NCI-H2107 treated with DMSO at 0.1 percent for 48 hours (cell line): ENCODE results near the gene MRM2.

Source experiments
- DNase-seq: peaks from one replicate; lab custom pipeline; 2025; ENCODE audit not compliant: unreplicated experiment; lab: John Stamatoyannopoulos, UW

MRM2 gene

DNA sequence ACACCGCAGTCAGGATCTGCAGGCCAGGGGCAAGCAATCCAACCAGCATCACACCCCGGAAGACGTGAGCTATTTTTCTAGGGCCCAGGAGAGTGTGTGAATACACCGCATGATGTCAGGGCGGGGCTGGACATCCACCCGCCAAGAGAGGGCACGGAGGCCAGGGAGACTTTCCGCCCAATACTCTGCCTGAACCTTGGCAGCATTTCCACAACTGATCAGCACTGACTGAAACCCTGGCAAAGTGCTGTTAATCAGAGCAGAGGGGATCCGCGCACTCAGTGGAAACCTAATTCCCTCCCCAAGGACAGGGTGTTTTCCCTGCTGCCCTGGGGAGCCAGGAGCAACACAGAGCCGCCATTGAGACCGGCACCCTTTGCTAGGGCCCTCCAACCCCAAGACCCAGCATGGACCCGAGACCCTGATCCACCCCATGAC lies 17.5 kb downstream of the MRM2 start:
- DNase-seq, result no peak

DNA sequence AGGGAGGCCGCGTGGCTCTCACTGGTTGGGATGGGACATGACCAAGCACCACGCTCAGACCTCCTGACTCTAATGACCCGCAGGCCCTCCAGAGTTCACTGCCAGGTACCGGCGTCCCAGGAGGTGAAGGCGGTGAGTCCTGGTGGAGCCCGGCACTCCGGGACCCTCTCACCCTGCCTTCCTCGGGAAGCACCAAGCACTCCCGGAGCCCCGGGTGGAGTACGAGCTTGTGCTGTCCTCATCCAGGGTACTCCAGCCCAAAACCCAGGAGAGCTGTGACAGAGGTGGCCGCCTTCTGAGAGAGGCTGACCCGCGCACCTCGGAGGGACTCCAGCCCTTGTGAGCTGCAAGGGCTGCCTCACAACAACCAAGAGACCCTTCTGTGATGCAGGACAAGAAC lies 18.7 kb downstream of the MRM2 start:
- no peak for DNase-seq

DNA sequence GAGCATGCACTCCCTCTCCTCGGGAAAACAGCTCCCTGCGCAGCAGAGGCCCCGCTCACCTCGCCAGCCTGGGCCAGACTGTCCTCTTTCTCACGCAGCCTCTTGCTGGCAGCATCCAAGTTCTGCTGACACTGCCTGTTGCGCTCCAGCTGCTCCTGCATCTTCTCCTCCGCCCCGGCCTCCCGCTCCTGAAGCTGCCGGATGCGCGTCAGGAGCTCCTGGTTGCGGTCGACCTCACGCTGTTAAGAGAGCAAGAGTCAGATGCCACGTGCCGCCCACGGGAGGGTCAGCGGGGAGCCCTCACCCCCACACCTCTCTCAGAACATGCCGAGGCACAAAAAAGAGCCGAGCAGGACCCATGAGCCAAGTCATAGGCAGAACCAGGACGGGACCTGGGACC lies 19.5 kb downstream of the MRM2 start:
- no peak for DNase-seq

DNA sequence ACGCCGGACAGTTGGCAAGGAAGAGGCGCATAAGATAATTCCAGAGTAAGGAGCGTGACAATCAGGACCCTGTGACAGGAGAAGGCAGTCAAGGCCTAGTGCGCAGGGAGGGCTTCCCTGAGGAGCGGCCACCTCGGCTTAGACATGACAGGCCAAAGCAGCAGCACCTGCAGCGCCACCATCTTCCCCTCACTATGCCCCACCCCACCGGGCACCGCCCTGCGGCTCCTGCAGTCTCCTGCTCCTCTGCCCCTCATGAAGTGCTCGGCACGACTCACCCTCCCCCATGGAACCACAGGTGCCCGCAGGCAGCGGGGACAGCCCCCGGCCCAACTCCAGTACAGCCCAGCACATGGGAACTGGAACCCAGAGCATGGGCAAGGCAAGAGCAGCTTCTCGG lies 21.1 kb downstream of the MRM2 start:
- DNase-seq, result no peak

DNA sequence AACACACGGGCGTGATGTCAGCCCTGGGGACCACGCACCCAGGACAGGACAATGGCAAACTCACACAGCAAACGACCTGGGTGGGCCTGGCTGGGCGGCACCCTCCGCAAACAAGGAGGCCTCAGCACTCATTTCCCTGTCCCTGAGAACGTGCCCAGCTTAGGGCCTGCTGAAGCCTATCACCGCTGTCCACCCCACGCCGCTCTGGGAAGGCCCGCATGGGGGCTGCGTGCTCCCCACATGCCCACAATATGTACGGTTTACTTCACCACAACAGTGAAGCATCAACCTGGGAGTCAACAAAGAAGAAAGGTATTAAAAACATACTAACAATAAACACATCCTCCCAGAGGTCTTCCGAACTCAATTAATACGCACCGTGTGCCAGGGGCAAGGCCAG lies 21.5 kb downstream of the MRM2 start:
- DNase-seq, result no peak

DNA sequence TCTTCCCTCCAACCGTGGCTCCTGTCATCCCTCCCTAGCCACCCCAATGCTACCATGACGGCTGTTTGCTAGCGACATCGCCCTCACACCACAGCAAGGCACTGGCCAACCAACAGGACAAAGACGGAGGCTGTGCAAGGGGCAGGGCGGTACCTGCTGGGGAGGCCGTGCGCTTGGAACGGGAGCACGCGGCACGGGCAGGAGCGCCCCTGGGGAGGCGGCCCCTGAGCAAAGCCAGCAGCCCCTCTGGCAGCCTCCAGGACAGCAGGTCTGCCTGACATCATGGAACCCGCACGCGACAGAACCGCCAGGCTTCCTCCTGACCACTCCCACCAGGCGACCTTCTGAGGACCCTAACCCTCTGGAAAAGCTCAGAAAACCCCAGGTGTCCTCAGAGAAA lies 22.0 kb downstream of the MRM2 start:
- no peak for DNase-seq

DNA sequence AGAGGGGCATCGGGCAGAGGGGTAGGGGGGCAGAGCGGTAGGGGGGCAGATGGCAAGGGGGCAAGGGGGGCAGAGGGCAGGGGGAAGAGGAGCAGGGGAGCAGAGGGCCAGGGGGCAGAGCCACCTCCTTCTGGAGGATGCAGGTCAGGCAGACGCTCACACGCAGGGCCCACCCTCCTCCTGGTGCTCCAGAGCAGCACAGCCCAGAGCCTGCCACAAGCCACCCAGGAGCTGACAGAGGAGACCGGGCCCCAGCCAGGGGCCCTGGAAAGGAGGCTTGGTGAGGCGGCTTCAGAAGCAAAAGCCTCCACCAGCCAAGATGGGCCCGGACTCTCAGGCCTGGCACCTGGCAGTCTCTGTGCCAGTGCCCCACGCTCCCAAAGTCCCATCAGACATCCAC lies 22.4 kb downstream of the MRM2 start:
- DNase-seq, result no peak

DNA sequence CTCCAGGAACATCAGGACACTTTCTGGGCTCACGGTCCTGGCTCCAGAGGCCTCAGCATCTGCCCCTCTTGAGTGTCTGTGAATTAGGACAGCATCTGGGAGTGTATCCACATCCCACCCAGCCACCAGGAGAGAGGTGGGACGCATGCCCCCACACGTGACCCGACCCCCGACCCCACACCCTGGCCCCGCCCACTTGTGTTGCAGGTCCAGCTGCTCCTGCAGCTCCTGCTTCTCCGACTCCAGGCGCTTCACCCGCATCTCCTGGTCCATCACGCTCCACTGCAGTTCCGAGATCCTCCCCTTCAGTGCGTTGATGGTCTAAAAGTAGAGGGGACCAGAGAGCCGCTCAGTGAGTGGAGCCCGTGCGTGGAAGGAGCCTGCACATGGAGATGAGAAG lies 22.9 kb downstream of the MRM2 start:
- DNase-seq, result no peak

DNA sequence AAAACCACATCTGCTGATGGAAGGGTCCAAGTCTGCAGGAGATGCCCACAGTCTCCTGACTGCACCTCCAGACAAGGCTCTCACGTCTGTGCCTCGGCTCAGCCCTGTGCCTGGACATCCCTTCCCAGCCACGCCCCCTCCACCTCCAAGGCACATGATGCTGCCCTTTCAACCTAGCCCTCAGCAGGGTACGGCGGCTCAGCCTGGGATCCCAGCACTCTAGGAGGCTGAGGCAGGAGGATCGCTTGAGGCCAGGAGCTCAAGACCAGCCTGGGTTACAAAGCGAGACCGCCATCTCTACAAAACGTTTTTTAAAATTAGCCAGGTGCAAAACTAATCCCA lies 23.6 kb downstream of the MRM2 start:
- no peak for DNase-seq

DNA sequence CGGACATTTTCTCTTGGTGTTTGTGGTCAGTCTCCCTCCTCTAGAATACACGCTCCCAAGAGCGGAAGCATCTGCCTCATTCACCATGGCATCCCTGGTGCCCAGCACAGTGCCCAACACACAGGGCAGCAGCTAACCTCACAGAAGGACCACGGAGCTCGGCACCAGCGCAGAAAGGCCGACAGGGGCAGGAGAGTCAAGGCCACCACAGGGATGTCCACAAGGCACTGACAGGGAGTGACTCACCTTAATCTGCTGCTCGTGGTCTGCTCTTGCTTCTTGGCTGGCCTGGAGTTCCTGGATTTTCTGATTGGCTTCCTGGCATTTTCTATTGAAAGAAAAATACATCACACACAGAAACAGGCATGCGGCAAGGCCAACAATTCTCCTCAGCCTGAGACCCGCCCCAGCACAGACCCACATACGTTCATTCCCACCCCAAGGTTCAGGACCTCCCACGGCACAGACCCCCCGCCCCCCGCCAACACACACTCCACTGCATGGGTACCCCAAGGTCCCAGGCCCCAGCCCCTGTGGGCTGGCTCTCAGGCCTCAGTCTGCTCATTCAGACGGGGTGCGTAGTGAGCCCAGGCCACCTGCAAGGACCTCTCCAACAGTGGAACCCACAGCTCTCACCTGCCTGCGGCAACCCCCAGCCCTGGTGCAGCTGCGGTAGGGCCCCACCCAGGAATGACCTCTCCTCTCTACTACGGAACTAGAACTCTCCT lies 24.1 kb downstream of the MRM2 start:
- DNase-seq, result no peak

DNA sequence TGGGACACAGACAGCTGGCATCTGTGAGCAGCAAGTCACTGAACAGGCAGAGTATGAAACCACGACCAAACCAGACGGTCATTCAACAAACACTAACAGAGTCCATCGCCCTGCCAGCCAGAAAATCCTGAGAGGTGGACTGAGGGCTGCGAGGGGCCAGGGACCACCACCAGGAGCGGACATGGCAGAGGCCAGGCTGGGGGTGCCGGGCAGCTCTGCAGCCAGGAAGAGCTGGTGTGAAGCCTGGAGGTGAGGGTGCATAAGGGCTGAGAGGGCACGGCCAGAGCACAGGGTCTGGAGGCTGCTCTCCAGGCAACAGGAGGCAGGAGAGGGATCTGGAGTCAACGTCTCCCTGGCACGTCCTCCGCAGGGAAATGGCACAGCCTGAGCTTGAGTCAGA lies 24.8 kb downstream of the MRM2 start:
- no peak for DNase-seq

DNA sequence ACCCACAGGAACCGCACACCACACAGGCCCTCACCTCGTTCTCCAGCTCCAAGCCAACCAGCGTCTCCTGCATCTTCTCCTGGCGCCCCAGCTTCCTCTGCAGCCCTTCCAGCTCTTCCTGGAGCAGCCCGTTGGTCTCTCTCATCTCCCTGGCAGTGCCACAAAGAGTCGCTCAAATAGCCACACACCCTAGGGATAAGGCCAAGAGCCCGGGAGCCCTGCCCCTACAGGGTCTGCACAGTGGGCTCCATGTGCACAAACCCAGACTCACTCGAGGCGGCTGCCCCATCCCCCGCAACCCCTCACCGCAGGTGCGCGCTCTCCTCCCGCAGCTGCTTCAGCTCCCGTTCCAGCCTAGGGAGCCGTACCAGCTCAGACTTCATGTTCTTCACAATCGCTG lies 26.2 kb downstream of the MRM2 start:
- DNase-seq, result no peak

DNA sequence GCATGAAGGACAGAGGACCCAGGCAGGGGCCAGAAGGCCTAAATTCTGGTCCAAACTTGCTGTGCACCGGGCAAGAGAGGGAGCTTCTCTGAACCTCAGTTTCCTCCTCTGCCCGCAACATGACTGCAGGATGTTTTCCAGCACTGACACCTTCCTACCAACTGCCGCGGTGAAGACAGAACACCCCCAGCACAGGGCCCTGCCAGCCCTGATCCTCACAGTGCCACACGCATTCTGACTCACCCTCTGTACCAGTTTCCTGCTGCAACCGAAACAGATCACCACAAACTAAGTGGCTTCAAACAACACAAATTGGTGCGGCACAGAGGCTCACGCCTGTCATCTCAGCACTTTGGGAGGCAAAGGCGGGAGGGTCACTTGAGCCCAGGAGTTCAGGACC lies 27.4 kb downstream of the MRM2 start:
- no peak for DNase-seq

DNA sequence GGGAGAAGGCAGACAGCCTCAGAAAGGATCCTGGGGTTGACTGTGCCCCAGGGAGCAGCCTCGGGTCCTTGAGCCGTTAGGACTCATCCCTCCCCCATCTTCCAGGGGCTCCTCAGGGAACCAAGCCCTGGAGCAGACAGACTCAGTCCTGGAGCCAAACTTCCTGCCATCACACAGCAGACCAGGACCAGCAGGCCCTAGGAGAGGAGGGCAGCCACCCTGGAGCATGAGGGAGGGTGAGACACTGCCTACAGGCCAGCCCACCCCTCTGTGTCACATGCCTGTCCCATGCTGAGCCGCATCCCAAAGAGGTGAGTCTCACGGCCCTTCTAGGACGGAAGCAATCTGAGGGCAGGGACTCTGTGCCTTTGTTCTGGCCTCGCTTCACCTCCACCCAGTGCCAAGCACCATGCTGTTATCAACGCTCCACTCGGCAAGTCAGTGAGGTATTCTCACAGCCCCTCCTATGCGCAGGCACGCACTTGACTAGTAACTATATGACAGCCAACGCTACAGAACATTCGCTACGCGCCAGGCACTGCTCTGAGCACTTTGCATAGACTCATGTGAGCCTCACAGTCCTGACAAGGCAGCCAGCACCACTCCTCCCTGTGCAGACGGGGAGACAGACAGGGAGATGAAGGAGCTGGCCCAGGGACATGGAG lies 28.3 kb downstream of the MRM2 start:
- DNase-seq, result no peak

DNA sequence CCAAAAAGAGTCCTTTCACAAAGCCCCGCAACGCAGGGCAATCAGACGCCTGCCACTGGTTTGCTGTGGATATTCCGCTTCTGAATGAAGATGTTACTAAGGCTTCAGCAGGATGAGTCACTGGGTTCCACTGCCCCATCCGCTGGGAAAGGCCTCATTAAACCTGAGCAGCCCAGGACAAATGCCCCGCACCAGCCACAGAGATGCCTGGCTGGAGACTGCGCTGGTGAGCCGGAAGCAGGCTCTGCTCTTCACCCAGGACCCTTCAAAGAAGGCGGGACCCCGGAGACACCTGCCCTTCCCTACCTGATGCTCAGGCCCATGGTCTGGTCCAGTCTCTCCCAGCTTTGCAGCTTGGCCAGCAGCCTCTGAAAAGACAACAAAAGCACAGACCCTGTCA lies 29.1 kb downstream of the MRM2 start:
- DNase-seq, result no peak

DNA sequence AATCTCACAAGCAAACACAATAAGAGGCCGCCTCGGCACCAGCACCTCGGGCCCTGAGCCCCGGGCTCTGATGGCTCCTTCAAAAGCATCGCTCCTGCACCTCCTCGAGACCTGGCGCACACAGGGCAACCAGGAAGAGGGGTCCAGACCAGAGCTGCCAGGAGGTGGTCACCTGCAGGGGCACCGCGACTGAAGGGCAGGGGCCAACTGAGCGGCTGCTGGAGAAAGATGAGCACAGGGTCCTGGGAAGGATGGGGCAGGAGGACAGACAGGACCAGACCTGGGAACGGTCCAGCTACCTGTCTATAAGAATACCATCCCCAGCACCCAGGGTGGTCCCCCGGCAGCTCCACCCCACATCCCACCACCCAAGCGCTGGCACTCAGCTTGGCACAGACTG lies 30.1 kb downstream of the MRM2 start:
- DNase-seq, result no peak

DNA sequence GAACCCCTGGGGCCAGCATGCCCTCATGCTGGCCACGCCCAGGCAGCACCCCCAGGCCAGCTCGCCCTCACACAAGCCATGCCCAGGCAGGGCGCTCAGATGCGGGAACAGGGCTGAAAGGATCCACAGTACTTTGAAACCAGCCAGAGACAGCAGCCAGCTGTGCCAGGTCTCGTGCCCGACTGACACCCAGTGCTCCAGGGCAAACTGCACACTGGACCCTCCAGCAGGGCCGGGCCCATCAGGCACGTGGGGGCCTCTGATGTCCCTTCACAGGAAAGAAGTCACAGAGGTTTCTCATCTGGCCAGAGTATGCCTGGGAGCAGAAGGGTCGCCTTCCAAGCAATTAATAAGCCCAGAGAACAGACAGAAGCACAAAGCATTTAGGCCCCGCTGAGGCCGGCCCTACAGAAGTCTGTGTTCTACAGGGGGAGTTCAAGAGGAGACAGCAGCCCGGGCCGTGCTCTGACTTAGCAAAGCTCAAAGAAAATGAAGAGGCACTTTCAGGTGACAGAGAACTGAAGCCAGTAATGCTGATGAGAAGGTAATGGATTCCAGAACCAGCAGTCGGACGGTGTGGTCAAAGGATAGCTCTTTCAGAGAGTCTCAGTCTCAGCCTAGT lies 30.6 kb downstream of the MRM2 start:
- no peak for DNase-seq

DNA sequence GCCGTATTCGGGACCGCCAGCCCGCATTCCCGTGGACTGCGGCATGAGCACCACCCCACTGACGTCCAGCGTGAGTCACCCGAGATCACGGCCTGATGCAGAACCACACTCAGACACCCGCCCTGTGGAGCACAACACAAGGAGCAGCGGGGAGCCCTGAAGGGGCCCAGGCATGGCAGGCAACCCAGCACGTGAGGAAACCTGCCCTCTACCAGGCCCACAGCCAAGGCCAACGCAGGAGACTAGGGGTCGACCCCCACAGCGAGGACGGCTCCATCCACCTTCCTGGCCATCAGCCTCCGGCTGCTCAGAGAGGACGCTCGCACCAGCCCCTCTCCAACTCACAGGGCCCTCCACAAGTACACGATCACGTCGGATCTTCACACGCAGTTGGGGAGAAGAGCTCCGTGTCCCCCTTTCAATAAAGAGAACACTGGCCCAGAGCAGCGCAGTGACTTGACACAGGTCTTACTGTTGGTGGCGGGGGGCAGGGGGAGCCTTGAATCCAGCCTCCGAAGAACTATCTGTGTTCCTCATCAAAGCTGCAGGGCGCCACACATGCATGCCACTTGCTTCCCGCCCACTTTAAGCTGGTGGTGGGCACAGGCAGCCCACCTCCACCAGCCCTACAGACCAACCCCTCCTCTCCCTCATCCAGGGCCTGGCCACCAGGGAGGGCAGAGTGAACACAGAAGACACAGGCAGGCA lies 31.3 kb downstream of the MRM2 start:
- DNase-seq, result no peak

DNA sequence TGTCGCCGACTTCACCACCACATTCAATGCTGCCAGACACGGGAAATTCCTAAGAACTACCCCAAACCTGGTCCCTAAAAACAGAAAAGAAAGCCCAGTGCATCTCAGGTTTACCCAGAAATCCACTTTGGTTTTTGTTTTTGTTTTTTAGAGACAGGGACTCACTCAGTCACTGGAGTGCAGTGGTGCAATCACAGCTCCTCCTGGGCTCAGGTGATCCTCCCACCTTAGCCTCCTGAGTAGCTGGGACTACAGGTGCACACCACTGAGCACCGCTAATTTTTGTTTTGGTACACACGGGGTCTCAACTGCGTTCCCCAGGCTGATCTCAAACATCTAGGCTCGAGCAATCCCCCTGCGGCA lies 32.1 kb downstream of the MRM2 start:
- DNase-seq, result no peak

DNA sequence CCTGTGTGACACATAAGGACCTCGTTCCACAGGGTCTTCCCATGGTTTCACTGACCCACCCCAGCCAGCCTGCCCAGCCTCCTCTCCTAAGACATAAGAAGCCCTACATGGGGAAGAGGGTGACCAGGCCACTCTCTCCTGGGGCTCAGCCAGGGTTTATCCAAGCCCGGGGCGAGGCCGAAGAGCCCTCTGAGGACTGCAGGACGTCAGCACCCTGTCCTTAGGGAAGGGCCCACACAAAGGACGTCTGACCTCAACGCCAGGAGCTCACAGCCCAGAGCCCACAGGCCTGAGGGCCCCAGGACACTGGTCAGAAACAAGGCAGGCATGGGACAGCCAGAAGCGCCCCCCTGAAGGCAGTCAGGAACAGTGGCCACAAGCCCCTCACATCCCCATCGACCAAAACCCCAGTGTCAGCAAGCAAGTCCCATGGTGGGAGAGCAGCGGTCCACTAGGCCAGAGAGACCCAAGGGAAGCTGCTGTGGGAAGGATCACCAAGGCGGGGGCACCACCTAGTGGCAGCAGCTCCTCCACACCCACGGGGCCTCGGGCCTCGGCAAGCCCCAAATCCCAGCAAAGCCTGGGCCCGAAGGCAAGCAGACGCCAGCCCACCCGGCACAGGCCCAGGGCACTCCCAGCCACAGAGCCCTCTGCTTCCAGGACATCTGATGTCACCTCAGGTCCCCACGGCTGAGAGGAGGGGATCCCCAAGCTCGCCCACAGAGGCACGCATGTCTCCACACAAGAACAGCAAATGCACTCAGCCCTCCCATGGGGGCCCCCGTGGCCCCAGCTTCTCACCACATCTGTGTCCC lies 32.7 kb downstream of the MRM2 start:
- DNase-seq, result peak; percentile 32

DNA sequence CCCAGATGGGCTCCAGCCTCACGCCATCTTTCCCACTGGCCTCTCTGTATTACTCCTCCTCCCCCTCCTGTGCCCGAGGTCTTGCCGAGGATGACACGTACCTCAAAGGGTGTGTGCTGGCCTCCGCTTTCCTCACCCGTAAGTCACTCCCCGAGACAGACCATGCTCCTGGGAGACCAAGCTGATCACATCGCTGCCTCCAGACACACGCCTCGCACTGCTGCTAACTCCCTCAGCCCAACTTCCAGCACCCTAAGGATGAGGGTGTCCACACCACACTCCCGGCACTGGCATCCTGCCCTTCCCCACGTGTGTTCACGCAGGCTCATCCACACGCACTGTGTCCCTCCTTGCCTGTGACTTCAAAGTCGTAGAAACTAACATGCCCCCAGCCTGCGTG lies 33.3 kb downstream of the MRM2 start:
- no peak for DNase-seq
